Lower leg skin (tissue), 4 donors: ENCODE results near the gene ELFN2. TPM values are rescaled to one million over a fixed set of nuclear protein-coding genes. Genes with fewer than 3 reads are reported as not detected.
A peak's percentile ranks its signal among the peaks of the same experiment; 100 is the strongest.

ENCODE experiments used
- DNase-seq, 2 donors: peaks; one replicate each; pipeline ENCODE4 v3.0.0-alpha.2; 2019; ENCODE audit warnings: low spot score in 2 of 2
- H3K4me3 ChIP-seq: fragments of 200-600 bp; sonication (generic); 2 replicates; pipeline ENCODE4 v1.5.1; 2017; ENCODE audit warnings: mild to moderate bottlenecking, low read depth; ENCODE audit not compliant: poor library complexity, severe bottlenecking
- POLR2A ChIP-seq, 2 donors: fragments of 450-650 bp; IDR thresholded peaks; one replicate each; pipeline ENCODE4 v1.6.1; 2016 to 2017; ENCODE audit warnings: antibody characterized with exemption in 2 of 2, mild to moderate bottlenecking in 1 of 2, moderate library complexity in 1 of 2
- WGBS, 2 donors: methylation state at CpG; one replicate each; pipeline ENCODE4 v1.1.5; 2018; 5-methylcytosine and 5-hydroxymethylcytosine counted together
- intact Hi-C: fragments of 100-400 bp; cut with DNase I; formaldehyde crosslinking; loops from one replicate; pipeline ENCODE4 v1.15.0; 2023; ENCODE audit warnings: low total_unique reads
- total RNA-seq, 4 donors: library from RNA; depleted of rRNA; stranded (reverse); fragments of >200 nt; gene quantifications; one replicate each; pipeline ENCODE4 v1.1.0, GENCODE V29; 2016
- TF ChIP-seq, protein P1 (sequence below), 3 donors: fragments of 450-650 bp; IDR thresholded peaks; one replicate each; pipeline ENCODE4 v1.5.1; 2016; ENCODE audit warnings: antibody characterized with exemption in 3 of 3, mild to moderate bottlenecking in 3 of 3, moderate library complexity in 2 of 3

Gene ELFN2
- 1 to 10 TPM in 2 of 4 donors, under 1 TPM in 2; 0.26 to 1.5 (median 0.82) TPM for total RNA-seq

- DNase-seq, result no peak
These were observed at the start of gene ELFN2 for GRCh38 chr22:37427135-37427710. Gene ELFN2, minus strand, starts transcription at chr22:37427479. Its CDS starts 51,945 bp downstream, at chr22:37375534.

GRCh38 chr22:37476389-37477329 is 49.4 kb upstream of the ELFN2 start:
- intact Hi-C loops, result no loop called here
- no peak for TF ChIP-seq POLR2A (IDR thresholded peaks at IDR 0.05)
- TF ChIP-seq, protein P1, sequence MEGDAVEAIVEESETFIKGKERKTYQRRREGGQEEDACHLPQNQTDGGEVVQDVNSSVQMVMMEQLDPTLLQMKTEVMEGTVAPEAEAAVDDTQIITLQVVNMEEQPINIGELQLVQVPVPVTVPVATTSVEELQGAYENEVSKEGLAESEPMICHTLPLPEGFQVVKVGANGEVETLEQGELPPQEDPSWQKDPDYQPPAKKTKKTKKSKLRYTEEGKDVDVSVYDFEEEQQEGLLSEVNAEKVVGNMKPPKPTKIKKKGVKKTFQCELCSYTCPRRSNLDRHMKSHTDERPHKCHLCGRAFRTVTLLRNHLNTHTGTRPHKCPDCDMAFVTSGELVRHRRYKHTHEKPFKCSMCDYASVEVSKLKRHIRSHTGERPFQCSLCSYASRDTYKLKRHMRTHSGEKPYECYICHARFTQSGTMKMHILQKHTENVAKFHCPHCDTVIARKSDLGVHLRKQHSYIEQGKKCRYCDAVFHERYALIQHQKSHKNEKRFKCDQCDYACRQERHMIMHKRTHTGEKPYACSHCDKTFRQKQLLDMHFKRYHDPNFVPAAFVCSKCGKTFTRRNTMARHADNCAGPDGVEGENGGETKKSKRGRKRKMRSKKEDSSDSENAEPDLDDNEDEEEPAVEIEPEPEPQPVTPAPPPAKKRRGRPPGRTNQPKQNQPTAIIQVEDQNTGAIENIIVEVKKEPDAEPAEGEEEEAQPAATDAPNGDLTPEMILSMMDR (IDR thresholded peaks at IDR 0.05), result no peak
- no peak for DNase-seq
- 60 to 62% methylated on average over 14 of the region's 14 CpGs for WGBS, 2 donors
- H3K4me3 ChIP-seq, result no peak overlapping the region

More at GRCh38 chr22:37427135-37427710, at the start of gene ELFN2:
- TF ChIP-seq, protein P1 (IDR thresholded peaks at IDR 0.05), result no peak
- no peak for TF ChIP-seq POLR2A (IDR thresholded peaks at IDR 0.05)
- WGBS, 2 donors, result 1 to 4% methylated on average over 9 to 56 of the region's 72 CpGs
- peak within 1 kb of the TSS; percentile 1 for H3K4me3 ChIP-seq
- intact Hi-C loops, result no loop called here

- intact Hi-C loops, result no loop called here
- TF ChIP-seq, protein P1 (IDR thresholded peaks at IDR 0.05), result no peak
- no peak for TF ChIP-seq POLR2A (IDR thresholded peaks at IDR 0.05)
- 79 to 80% methylated on average over 11 of the region's 11 CpGs for WGBS, 2 donors
- no peak overlapping the region for H3K4me3 ChIP-seq
- DNase-seq, result no peak
These were observed 47.3 kb upstream of the ELFN2 start for GRCh38 chr22:37474447-37475090.

DNA sequence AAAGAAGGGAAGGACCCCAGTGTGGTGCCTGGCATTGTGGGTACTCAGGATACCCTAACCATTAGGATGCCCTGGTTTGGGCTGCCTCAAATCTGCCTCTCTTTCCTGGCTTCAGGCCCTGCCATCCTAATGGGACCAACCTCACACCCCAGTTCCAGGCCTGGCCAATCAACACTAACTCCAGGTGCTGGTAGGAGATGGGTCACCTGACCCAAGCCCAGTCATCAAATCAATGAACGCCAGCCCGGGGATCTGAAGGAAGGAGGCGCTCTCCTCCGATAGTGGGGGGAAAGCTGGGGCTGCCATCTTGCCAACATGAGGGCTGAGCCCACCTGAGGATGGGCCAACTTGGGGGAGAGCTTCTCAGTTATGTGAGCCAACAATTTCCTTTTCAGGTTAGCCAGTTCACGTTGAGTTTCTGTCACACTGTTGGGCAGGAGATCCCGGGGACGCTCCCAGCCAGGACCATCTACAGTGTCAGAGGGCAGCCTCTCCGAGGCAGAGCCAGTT is 46.2 kb upstream of the ELFN2 start:
- 70 to 81% methylated on average over 8 of the region's 8 CpGs for WGBS, 2 donors
- intact Hi-C loops, result no loop called here
- no peak for DNase-seq

DNA sequence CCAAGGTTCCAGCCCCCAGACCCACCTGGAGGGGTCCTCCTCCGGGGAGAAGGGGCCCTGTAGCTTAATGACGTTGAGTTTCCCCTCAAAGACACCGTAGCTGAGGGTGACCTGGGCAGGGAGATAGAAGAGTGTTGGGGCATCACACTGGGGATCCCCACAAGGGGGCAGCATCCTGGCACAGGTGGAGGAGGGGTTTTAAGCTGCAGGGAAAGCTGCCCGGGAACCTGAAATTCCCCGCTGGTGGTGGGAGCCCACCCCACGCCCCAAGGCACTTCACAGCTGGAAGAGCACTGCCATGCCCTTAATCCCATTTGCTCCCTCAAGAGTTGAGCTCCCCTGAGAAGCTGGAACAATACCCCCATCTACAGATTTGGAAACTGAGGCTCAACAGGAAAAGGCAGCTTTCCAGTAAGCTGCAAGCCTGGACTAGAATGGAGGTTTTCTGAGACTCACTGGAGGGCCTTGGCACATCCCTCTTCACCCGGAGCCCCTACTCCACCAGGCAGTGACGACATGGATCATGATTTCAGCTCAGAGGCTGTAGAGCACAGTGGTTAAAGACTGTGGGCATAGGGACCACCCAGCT is 45.2 kb upstream of the ELFN2 start:
- no peak overlapping the region for H3K4me3 ChIP-seq
- WGBS, 2 donors, result 21 to 27% methylated on average over 8 of the region's 8 CpGs
- DNase-seq, result no peak
- TF ChIP-seq, protein P1 (IDR thresholded peaks at IDR 0.05), result no peak
- TF ChIP-seq POLR2A (IDR thresholded peaks at IDR 0.05), result no peak
- intact Hi-C loops, result no loop called here

More for the DNA sequence above, 46.2 kb upstream of the ELFN2 start:
- H3K4me3 ChIP-seq, result no peak overlapping the region
- no peak for TF ChIP-seq POLR2A (IDR thresholded peaks at IDR 0.05)
- TF ChIP-seq, protein P1 (IDR thresholded peaks at IDR 0.05), result no peak
